Activated CD8-positive, alpha-beta memory T cell treated with anti-CD3 and anti-CD28 coated beads, Interleukin-2, amount 50 U/mL, for 48 hours (primary cell): Measurements from ENCODE around the gene PCDH18.
"Not testable (repeated sequence)": the region's sequence is repeated elsewhere in the genome, so short reads cannot be mapped to it uniquely, and the experiment has no call there.

ENCODE experiments used
- DNase-seq: peaks from one replicate; pipeline ENCODE4 v3.0.0-alpha.2; 2020

The PCDH18 gene

DNA sequence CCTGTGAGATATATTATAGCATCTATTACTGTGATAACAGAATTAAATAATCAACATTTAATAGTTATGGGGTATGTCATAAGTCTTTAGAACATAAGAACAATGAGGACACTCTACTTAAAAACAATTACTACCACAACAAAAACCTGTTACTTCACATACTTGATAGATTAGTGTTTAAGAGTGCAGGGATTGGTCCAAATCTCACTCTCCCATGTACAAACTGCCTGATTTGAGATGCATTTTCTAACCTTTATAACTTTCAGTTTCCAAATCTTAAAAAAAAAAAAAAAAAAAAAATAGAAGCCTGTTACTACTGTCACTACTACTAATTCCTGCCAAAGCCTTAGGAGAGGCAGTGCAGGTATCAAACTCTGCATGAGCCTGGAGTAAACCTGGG lies 5.6 kb downstream of the PCDH18 start:
- no peak for DNase-seq

GRCh38 chr4:137524725-137525369 lies 7.4 kb downstream of the PCDH18 start:
- DNase-seq: no peak

DNA sequence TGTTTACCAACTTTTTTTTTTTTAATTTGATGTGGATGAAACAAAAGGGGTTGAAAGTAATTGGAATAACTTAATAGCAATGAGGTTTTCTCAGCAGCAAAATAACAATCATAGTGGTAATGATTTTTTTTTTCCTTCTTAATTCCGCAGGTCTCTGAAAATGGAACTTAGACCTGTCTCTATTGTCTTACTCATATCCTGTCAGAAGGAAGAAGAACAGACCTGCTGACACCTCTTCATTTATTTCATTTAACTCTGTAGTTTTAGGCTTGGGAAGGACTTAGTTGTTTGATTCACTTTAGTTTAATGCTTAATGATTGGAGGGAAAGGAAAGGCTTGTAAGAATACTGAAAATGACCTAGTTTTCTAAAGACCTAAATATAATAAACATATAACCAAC lies 9.0 kb downstream of the PCDH18 start:
- DNase-seq: no peak

DNA sequence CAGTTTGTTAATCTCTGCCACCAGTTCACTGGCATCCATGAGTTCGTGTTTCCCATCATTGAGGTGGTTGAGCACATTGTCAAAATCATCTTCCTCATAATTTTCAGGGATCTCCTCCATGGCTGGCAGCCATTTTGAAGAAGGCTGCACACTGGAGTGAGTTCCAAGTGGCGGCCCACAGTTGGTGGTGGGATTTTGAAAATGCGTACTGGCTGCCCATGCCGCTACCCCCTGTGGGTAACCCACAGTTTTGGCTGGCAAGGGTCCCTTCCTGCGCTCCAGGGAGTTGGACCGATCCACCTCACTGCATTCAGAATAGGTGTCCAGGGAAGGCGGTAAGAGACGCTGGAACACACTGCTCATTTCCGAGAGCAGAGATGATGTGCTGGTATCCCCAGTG lies 11.2 kb downstream of the PCDH18 start:
- DNase-seq: no peak

DNA sequence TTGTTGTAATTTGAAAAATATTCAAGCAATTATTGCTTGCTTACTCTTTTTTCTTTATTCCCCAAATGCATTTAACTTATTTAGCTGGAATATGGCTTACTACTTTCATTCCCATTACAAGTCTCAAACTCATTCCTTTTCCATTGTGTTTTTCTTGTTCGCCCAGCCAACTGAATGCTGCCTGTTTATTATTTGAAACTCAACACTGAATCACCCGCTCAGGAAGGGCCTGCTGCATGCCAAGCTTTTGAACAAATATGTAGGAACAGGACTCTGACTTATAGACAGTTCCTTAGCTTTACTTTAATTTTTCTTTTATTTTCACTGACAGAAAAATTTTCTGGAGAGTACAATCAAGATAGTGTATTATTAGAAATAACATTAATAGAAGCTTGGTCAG lies 12.9 kb downstream of the PCDH18 start:
- no peak for DNase-seq

DNA sequence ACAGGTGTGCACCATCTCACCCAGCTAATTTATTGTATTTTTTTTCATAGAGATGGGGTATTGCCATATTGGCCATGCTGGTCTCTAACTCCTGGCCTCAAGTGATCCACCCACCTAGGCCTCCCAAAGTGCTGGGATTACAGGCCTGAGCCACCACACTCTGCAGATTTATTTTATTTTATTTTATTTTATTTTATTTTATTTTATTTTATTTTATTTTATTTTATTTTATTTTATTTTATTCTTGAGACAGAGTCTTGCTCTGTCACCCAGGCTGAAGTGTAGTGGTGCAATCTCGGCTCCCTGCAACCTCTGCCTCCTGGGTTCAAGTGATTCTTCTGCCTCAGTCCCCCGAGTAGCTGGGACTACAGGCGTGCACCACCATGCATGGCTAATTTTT lies 15.0 kb downstream of the PCDH18 start:
- DNase-seq: not testable (repeated sequence)

- DNase-seq: no peak
Observed at GRCh38 chr4:137514406-137515111, 17.7 kb downstream of the PCDH18 start.

- no peak for DNase-seq
Observed at GRCh38 chr4:137510557-137511265, 21.6 kb downstream of the PCDH18 start.

- DNase-seq: no peak
Observed at GRCh38 chr4:137509855-137510282, 22.4 kb downstream of the PCDH18 start.

DNA sequence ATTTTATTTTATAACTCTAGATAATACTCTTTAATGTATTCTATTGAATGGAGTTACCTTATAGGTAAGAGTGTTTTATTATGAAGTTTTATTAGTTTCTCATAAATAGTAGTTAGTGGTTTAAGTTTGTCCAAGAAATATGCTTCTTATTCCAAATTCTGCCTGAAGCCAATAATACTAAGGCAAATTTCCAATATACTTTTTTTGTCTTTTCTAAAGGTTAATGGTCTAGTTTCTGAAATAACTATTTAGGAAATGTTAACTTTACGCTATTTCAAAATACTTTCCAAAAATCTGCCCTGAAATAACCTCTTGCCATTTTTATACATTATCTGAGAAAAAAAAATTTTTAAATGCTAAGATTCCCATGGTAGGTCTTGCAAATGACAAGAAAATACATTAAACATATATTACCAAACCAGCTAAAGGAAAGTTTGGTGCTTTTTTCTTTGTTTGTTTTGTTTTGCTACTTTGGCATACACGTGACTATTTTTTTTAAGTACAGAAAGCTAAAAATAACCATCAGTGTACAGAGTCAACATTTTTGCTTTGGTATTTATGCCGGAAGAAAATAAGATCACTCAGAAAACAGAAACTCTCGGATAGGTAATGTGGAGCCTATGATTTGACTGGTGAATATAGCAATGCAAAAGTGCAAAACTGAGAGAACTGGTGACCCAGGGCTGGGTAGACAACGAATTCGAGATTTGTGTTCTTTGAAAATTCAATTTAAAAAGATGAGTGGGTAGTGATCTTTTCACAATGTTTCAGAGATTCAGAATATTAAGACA lies 29.8 kb downstream of the PCDH18 start:
- DNase-seq: no peak

DNA sequence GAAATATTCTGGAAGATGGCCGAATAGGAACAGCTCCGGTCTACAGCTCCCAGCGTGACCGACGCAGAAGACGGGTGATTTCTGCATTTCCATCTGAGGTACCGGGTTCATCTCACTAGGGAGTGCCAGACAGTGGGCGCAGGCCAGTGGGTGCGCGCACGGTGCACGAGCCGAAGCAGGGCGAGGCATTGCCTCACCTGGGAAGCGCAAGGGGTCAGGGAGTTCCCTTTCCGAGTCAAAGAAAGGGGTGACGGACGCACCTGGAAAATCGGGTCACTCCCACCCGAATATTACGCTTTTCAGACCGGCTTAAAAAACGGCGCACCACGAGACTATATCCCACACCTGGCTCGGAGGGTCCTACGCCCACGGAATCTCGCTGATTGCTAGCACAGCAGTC lies 36.0 kb downstream of the PCDH18 start:
- not testable (repeated sequence) for DNase-seq

DNA sequence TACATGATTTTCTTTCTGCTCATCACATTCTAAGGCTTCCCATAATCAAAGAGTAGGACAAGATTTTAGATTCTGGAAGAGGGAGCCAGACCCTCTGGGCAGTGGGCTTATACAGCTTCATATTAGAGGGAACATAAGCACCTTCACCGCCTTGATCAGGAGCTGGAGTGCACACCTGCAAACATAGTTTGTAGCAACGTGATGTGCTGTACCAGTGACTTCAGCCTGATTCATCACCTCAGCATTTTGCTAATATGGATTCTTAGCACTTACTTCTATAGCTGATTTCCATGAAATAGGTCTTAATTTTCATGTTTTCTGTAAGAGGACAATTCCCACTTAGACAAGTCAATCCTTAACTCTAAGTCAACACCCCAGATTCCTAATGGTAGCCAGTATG lies 36.7 kb downstream of the PCDH18 start:
- no peak for DNase-seq

DNA sequence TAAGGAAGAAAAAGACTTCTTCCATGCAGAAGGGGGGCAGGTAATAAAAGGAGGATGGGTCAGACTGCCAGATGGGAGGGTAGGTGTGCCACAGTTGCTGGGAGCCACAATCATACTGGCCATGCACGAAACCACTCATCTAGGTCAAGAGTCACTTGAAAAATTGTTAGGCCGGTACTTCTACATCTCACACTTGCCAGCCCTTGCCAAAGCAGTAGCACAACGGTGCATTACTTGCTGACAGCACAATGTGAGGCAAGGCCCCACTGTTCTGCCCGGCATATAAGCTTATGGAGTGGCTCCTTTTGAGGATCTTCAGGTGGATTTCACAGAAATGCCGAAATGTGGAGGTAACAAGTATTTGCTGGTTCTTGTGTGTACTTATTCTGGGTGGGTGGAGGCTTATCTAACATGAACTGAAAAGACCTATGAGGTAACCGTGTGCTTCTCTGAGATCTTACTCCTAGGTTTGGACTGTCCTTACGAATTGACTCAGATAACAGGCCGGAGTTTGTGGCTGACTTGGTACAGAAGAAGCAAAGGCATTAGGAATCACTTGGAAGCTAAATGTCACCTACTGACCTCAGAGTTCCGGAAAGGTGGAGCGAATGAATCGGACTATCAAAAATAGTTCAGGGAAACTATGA lies 48.9 kb downstream of the PCDH18 start:
- not testable (repeated sequence) for DNase-seq

GRCh38 chr4:137479657-137480056 lies 52.6 kb downstream of the PCDH18 start:
- not testable (repeated sequence) for DNase-seq

- DNase-seq: no peak
Observed at GRCh38 chr4:137476345-137476744, 55.9 kb downstream of the PCDH18 start.

DNA sequence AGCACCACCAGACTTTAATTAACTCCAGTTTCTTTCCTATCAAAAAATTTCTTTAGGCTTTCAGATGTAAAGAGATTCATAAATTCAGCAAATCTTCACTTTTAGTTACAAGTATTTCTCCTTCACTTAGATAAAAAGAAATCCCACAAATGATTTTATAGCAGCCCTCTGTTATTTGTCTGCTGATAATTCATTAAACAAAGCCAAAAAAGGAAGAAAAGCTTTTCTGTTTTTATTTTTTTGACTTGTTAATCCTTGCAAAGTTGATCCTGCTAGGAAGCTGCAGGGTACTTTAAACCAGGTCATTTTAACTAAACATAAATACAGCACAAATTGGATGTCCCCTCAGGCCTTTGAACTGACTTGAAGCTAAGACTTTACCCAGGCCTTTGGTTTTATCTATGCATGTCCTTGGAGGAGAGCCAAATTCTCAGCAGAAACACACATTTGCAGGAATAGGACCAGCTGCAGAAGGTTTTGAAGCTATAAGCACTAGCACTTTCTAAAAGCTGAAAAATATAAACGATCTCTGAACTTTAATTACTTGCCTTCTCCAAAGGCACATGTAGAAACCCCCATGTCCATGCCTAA lies 57.5 kb downstream of the PCDH18 start:
- DNase-seq: no peak

- no peak for DNase-seq
Observed at GRCh38 chr4:137471895-137472294, 60.4 kb downstream of the PCDH18 start.

GRCh38 chr4:137471461-137471860 lies 60.8 kb downstream of the PCDH18 start:
- no peak for DNase-seq

- no peak for DNase-seq
Observed at GRCh38 chr4:137470806-137471205, 61.5 kb downstream of the PCDH18 start.
